GM23248 (cell line): ENCODE measurements around the gene C1QTNF4.

Experiments
- EZH2 ChIP-seq: fragments of 200-600 bp; sonication (generic); IDR thresholded peaks from 2 replicates; pipeline ENCODE4 v1.6.1; 2018; ENCODE audit warnings: antibody characterized with exemption, mild to moderate bottlenecking; ENCODE audit not compliant: insufficient read depth, poor library complexity, severe bottlenecking
- EZH2phosphoT487 ChIP-seq: fragments of 200-600 bp; sonication (generic); IDR thresholded peaks from 2 replicates; pipeline ENCODE4 v1.6.1; 2018; ENCODE audit warnings: antibody characterized with exemption, moderate library complexity, mild to moderate bottlenecking, low read depth; ENCODE audit not compliant: insufficient read depth

DNA sequence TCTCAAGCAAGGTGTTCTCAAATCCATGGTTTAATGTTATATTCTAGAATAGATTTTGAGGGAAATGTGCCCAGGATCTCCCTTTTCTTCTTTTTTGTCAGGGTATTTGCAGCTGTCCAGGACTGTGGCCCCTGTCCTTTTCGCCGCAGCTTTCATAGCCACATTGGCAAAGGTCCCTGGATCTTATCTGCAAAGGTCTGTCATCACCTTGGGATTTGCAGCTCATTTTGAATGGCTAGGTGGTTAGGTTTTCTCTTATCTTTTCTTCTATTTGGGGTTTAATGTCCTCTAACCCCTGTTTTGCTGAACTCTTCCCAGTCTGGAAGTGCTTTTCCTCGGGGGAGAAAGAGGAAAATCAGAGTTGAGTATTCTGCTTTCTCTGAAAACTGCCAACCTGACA is 11.7 kb upstream of the C1QTNF4 start:
- TF ChIP-seq EZH2phosphoT487 (no peak), EZH2 (no peak)
